ENCODE results near the gene BTG4.

The BTG4 gene

DNA sequence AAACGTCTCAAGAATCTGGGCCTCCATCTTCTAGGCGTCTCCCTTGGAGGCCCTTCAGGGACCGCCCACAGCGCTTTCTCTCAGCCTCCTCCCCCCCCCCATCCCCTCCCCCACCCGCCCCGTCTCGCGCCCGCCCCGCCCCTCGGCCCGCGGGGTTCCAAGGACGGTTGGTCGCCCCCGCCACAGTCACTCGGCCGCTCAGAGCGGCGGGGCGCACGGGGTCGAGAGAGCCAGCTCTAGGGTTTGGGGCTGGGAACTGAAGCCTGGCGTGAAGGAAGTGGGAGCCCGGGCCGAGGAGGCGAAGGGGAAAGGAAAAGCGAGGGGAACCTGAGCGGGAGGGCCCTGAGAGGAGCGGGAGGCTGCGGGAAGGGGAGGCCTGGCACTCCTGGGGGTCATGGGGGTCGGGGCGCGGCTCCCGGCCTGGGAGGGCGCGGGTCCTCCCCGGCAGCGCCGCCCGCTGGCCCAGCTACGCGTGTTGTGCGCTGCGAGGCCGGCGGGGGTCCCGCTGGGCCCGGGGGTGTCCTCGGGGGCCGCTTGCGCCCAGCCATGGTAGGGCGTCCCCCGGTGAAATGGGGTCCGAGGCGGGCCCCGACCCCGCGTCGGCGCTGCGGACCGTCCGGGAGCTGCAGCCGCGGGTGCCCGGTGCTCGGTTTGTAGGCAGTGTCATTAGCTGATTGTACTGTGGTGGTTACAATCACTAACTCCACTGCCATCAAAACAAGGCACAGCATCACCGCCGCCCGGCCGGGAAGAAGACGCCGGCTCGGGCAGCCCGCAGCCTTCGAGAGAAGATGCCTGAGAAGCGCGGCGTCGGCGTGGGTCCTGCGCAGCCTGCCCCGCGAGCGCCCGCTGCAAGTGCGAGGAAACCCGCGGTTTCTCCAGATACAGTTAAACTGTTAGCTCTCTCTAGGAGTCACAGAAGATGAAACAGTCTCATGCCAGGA, at the start of gene BTG4:
BTG4 (minus strand) TSS at position 91 of the 944 bp plus-strand sequence. CDS start 13,610 bp downstream, outside the sequence.
- no peak for DNase-seq

- DNase-seq, result no peak
These were observed 49.7 kb upstream of the BTG4 start for GRCh38 chr11:111561791-111562325.

DNA sequence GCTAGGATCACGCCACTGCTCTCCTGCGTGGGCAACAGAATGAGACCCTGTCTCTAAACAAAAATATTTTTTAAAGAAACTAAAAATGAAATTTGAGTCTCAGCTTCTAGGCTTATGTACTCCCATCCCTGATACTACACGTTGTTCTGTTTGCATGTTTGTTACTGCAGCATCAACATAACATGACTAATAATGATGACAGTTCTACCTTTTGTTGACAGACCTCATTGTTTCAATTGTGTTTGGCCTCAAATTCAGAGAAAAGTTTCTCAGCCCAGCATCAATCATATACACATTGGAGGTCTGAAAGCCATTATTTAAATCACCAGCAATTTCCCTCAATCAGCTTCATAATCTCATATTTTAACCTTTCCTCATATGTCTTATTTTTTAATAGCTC, 49.1 kb upstream of the BTG4 start:
- no peak for DNase-seq

DNA sequence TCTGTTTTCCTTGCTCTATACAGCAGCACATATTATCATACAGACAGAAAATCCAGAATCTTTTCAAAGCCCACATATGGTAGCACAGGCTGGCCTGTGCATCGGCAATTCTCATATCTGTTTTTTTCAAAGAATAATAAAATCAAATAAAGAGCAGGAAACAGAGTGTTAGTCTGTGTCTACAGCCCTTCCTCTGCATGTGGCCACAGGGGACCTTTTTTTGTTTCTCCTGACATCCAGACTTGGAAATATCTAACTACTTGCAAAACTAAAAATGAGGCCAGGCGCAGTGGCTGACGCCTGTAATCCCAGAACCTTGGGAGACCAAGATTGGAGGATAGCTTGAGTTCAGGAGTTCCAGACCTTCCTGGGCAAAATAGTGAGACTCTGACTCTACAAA, 48.6 kb upstream of the BTG4 start:
- no peak for DNase-seq

- DNase-seq, result no peak
These were observed 47.7 kb upstream of the BTG4 start for GRCh38 chr11:111559800-111560464.

DNA sequence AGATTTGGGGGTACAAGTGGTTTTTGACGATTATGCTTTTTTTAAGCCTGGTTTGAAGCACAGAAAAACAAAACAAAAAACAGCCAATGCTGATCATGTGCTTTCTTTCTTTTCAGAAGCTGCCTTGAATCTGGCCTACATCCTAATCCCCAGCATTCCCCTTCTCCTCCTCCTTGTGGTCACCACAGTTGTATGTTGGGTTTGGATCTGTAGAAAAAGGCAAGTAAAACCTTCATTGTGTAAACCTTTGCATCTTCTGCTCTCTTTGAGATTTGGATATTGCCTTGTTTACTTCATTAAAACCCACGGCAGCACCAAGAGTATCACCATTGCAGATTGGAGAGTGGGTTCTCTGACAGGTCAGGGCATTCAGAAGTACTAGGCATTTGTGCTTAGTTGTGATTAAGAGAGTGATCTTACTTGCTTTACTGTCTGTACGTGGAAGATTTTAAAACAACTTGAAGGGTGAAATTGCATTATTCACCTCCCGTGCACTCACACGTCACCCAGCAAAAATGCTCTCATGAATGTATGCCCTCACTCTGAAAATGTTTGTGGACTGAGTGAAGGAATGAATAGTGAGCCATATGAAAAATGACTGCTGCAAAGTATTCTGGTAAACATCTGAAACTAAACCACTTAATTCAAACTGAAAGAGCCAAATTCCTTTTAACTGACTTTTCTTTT, 45.4 kb upstream of the BTG4 start:
- DNase-seq, result no peak

- DNase-seq, result no peak
These were observed 43.1 kb upstream of the BTG4 start for GRCh38 chr11:111555255-111555654.

DNA sequence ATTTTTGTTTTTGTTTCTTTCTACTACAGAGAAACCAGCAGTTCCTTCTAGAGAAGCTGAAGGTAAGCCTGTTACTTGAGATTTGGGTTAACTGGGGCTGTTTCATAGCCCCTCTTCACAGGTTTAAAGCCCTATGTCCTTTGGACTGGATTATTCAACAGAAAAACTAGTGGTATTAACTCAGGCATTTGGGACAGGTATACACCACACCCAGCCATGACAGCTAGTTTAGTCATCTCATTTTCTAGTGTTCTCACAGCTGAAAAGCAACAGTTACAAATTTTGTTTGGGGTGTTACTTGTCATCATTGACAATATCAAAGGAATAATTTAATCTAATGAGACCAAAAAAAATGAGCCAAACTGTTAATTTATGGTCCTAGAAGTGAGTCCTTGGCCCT, 42.3 kb upstream of the BTG4 start:
- DNase-seq, result no peak

GRCh38 chr11:111550258-111550657, 38.1 kb upstream of the BTG4 start:
- no peak for DNase-seq

- DNase-seq, result no peak
These were observed 37.6 kb upstream of the BTG4 start for GRCh38 chr11:111549869-111550203.

- DNase-seq, result no peak
These were observed 37.1 kb upstream of the BTG4 start for GRCh38 chr11:111549196-111549868.

DNA sequence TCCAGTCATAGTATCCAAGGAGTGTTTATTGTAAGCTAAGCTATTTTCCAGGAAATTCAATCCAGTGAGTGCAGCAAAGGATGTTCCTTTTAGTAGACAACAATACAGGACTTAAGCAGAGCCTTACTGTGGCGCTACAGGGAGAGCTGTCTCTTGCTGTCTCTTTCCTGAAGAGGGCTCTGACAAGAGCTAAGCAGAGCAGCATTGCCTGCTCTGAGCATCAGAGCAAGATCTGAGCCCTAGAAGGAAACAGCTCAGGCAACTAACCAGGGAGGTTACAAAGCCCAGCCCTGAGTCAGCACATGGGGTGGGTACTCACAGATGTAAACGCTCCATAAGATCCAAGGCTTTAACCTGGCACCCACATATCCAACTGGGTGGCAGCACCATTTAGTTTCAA, 36.3 kb upstream of the BTG4 start:
- no peak for DNase-seq

GRCh38 chr11:111542606-111543275, 30.6 kb upstream of the BTG4 start:
- DNase-seq, result no peak

- peak; percentile 27 to 35 for DNase-seq
These were observed 29.3 kb upstream of the BTG4 start for GRCh38 chr11:111541254-111542061.

- no peak for DNase-seq
These were observed 28.7 kb upstream of the BTG4 start for GRCh38 chr11:111540937-111541253.

DNA sequence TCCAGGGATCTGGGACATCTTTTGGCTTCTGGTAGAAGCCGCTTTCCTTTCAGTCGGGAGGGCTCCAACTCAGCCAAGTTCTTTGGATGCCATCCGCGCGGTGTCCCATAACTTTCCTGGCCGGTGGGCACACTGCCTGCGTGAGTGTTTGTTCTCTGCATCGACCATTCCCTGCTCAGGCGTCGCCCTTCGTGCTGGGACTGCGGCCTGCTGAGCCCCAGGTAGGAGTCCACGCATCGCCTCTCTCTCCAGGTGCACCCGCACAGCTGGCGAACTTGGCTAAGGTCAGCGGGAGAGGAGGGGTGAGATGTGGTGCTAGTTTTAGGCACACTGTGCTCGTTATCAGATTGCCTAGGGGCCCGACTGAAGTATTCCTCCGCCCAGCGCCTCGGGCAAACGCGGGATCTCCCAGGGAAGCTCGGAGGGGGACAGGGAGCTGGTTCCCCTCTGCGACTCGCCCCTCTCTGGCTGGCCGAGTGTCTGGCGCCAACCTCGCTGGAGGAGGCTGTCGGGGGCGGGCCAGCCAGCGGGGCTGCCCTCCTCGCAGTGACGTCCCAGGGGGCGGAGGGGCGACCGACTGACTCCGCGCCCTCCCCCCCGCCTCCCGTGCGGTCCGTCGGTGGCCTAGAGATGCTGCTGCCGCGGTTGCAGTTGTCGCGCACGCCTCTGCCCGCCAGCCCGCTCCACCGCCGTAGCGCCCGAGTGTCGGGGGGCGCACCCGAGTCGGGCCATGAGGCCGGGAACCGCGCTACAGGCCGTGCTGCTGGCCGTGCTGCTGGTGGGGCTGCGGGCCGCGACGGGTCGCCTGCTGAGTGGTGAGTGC, 28.1 kb upstream of the BTG4 start, which contains the start of gene LAYN:
LAYN (plus strand) TSS at position 607 of the 823 bp plus-strand sequence; CDS start at position 731, 124 bp downstream.
- DNase-seq, result no peak

GRCh38 chr11:111539426-111540113, 27.4 kb upstream of the BTG4 start:
- DNase-seq, result no peak

- peak in 1 of 2 donors; percentile 21 for DNase-seq
These were observed 26.4 kb upstream of the BTG4 start for GRCh38 chr11:111538407-111539114.

DNA sequence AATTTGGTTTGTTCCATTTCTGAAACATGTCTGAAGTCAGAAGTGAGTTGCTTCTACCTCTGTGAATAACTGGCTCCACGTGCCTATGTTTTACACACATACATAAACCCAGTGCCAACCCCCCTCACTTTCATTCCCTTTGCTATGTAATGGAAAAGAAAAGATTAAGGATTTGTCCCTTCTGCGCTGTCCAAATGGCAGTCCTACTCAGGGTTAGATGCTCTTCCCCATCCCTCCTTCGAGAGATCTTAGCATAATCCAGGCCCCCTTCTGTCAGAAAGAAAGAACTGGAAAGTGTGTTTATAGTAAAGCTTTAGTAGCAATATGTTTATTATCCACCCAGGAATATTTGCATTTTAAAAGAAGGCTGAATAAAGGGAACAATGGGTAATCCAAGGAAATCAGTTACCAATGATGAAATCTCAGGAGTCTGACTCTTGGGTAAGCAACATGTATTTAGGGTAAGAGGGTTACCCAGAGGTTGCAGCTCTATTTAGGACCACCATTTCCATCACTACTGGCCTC, 25.2 kb upstream of the BTG4 start:
- no peak for DNase-seq

Measured in inflammatory macrophage treated with lipopolysaccharide for 1 hour (primary cell).